GM23248 (cell line): ENCODE results near the gene RPS6KA5.

Experiments used
- EZH2 ChIP-seq: fragments of 200-600 bp; sonication (generic); IDR thresholded peaks from 2 replicates; pipeline ENCODE4 v1.6.1; 2018; ENCODE audit warnings: antibody characterized with exemption, mild to moderate bottlenecking; ENCODE audit not compliant: insufficient read depth, poor library complexity, severe bottlenecking
- EZH2phosphoT487 ChIP-seq: fragments of 200-600 bp; sonication (generic); IDR thresholded peaks from 2 replicates; pipeline ENCODE4 v1.6.1; 2018; ENCODE audit warnings: antibody characterized with exemption, moderate library complexity, mild to moderate bottlenecking, low read depth; ENCODE audit not compliant: insufficient read depth

DNA sequence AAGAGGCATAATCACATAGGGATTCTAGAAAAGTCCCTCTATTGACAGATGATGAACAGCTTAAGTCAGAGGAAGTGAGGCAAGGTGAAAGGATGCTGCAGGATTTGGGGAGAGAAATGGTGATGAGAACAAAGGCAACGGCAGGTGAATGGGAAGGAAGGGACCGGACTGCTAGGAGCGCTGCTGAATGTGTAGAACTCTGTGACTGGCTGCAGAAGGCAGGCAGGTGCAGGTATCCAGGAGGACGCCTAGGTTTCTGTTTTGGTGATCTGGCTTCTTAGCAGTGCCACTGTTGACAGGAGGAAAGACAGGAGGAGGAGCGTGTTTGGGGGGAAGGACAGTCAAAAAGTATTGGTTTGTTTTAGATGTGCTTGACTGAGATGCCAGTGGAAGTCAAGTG, 185.8 kb downstream of the RPS6KA5 start:
- TF ChIP-seq EZH2 (no peak), EZH2phosphoT487 (no peak)
